GM18858 (cell line): ENCODE data around the gene TUBGCP2.

Experiments used
- ATAC-seq: cut with Tn5 transposase; IDR thresholded peaks from one replicate; pipeline ENCODE4 v1.9.1; 2021; ENCODE audit not compliant: unreplicated experiment

The TUBGCP2 gene

DNA sequence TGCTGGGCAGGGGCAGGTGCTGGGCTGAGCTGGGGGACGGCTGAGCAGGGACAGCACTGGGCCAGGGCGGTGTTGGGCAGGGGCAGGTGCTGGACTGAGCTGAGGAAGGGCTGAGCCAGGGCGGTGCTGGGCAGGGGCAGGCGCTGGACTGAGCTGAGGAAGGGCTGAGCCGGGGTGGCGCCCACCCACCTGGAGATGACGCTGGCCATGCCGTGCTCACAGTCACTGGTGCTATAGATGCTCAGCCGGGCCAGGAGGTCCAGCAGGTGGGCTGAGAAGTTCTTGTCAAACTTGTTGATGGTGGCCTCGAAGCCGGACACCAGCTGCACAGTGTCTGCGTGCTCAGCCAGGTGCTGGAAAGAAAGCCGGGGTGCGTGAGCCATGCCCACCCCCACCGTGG is 27.6 kb downstream of the TUBGCP2 start:
- ATAC-seq = no peak

- ATAC-seq = no peak
Measured at GRCh38 chr10:133280391-133281059, 28.1 kb downstream of the TUBGCP2 start.

- no peak for ATAC-seq
Measured at GRCh38 chr10:133279326-133280226, 29.1 kb downstream of the TUBGCP2 start.

DNA sequence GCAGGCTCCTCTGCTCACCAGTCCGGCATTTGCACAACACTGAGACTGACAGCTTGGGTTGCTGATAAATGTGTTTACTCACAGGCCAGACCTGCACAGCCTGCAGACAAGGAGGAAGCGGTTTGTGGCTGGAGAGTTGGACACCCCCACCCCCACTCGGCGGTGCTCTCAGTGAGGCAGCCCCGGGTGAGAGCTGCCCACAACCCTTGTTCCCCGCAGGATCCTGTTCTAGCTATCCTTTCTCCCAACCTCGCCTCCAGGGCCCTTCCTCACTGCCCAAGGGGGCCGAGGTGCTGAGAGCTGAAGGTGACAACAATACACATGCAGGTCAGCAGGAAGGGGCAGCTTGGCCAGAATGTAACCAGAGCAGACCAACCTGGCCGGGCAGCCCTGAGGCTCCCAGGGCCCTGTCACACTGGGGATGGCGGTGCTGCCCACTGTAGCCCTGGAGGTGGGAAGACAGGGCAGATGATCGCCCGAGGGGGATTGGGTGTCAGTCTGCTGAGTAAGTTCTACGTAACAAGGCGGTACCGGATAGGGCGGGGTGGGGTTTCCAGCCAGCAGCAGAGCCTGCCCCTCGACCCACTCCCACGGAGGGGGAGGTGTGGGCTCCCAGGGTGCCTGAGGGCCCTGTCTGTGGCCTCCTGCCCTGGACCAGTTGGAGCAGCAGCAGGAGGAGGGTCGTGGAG is 30.0 kb downstream of the TUBGCP2 start:
- ATAC-seq = peak; percentile 33

- no peak for ATAC-seq
Measured at GRCh38 chr10:133277993-133278576, 30.6 kb downstream of the TUBGCP2 start.

- ATAC-seq = no peak
Measured at GRCh38 chr10:133277277-133277992, 31.2 kb downstream of the TUBGCP2 start.

GRCh38 chr10:133276435-133277201 is 32.1 kb downstream of the TUBGCP2 start, which contains the start of gene ADAM8:
Gene ADAM8, minus strand, starts transcription at chr10:133276868. Its CDS starts 51 bp downstream, at chr10:133276817.
- ATAC-seq = peak; percentile 29

- ATAC-seq = no peak
Measured at GRCh38 chr10:133276100-133276434, 32.6 kb downstream of the TUBGCP2 start.

DNA sequence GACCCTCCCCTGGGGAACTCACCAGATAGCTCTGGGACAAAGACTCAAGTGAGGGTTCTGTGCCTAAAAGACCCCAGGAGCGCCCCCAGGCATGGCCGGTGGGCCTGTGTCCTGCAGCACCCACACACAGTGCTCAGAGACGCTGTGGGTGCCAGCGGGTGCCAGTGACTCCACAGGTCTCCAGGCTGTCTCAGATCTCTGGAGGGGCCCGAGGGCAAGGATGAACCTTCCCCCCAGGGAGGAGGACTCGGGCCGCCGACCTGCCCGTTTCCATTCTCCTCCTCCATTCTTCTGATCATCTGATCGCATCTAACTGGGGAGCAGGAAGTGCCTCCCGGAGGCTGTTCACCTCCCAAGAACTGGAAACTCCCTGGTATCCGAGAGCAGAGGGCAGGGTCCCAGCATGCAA is 33.0 kb downstream of the TUBGCP2 start:
- ATAC-seq = no peak

DNA sequence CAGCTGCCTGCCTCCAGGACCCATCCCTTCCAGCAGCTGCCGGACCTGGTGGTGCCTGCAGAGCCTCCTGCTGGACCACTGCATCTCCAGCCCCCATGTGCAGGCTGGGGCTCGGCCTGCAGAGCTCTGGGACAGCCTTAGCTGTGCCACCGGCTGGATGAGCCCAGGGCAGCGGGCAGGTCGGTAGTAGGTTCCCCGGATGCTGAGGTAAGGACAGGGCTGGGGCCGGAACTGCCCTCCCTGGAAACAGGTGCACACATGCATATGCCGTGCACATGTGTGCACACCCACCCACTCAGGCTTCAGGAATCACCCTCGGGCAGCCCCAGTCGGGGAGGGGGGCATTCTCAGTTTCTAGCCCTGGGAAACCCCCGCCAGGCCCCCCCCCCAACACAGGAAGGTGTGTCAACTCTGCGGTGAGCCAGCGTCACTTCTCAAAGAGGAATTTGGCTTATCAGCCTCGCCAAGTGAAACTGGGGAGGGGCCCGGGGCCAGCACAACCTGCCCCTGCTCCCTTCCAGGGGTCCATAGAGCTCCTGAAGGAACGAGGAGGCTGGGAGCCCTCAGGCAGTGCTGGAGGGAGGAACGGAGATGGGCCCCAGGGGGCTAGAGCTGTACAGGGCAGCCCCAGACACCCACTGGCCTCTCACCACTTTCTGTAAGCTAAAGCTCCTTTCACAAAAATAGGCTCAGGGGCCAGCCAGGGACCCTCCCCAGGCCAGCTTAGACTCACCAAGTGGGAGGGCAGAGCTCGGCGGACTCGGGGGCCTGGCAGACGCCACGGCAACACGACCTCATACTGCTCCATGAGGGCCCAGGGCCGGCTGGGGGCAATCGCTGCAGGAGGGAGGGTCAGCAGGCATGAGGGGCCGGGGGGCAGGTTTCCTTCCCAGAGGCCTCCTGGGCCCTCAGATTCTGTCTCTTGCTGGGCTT is 33.7 kb downstream of the TUBGCP2 start:
- ATAC-seq = peak; percentile 43

GRCh38 chr10:133273534-133274143 is 35.0 kb downstream of the TUBGCP2 start:
- ATAC-seq = no peak

DNA sequence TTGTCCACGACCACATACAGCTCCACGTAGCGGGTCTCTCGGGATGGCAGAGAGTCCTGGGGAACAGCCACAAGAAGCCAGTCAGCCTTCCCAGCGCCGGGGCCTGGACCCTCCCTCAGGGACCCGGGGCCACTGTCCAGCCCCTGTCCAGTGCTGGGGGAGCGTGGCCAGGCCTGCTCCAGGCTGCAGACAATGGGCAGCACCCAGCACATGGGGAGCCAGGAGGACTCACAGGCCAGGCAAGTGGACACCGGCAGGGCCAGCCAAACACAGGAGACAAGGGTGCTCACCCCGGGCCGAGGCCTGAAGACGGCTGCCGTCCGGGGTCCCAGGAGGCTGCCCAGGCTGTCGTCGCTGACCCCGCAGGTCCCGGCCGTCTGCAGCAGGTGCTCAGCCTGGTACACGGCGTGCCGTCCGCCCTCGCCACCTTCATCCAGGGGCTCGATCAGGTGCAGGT is 35.7 kb downstream of the TUBGCP2 start:
- ATAC-seq = no peak

DNA sequence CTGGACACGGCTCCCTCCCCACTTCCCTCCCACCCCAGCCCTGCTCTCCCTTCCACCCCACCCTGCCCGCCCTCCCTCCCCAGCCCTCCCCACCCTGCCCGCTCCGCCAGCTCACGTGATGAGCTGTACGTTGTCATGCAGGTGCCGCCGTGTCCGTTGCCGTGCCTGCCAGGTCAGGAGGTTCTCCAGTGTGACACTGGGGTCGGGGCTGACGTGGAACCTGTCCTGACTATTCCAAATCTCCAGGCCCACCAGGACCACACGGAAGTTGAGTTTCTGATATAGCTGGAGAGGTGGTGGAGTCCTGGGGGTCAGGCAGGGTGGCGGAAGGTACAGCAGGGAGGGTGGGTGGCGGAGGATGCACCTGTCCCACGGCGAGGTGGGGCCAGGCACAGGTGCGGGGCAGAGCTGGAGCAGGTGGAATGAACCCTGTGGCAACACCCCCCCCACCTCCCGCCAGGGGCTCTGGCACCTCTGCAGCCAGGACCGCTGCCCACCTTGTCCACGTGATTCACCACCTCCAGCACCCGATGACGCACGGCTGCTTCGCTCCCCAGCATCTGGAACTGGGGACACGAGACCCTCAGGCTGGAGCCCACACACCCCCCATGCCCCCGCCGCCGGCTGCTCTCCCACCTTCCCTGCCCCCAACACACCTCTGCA is 36.2 kb downstream of the TUBGCP2 start:
- ATAC-seq = no peak

DNA sequence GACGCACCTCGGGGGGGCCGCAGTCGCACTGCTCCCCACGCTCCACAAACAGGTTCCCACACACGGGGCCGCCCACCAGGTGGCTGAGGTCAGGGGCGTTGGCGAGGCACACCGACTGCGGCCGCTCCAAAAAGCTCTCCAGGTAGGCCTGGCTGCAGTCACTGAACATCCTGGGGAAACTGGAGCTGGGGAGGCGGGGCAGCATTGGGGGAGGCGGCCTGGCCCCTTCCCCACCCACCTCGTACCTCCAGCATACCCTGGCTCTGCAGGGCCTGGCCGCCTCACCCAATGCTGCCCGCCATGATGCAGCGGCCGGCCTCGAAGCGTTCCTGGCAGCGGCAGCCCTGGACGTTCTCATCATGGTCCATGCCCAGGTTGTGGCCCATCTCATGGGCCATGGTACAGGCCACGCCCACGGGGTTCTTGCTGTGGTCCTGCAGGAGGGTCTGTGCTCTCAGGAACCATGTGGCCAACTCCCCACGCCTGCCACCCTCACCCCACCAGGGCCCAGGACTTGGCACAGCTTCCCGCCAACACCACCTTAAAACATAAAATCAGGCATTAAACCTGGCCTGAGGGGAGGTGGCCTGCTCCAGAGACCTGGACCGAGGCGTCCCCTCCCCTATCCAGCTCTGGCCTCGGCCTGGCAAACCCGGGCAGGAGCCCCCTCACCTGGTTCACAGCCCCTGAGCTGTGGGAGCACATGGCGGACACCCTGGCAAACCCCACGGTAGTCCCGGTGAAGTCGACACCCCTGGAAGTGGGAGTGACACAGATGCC is 37.0 kb downstream of the TUBGCP2 start:
- ATAC-seq = no peak

- no peak for ATAC-seq
Measured at GRCh38 chr10:133270773-133271297, 37.8 kb downstream of the TUBGCP2 start.

DNA sequence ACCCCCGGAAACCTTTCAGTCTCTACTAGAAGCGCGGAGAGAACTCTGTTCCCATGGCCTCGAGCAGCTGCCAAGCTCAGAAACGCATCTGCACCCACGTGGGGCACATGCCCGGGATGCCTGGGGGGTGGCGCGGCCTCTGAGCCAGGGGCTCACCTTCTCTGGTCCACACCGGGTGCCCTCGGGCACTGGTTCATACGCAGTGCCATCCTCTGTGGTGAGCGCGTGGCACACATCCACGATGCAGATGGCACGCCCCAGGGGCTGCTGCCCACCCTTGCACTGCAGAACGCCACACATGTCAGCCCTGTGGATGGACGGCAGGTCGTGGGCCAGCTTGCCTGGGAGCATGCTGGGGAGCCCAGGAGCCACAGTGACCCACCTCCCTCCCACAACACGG is 38.5 kb downstream of the TUBGCP2 start:
- ATAC-seq = no peak

DNA sequence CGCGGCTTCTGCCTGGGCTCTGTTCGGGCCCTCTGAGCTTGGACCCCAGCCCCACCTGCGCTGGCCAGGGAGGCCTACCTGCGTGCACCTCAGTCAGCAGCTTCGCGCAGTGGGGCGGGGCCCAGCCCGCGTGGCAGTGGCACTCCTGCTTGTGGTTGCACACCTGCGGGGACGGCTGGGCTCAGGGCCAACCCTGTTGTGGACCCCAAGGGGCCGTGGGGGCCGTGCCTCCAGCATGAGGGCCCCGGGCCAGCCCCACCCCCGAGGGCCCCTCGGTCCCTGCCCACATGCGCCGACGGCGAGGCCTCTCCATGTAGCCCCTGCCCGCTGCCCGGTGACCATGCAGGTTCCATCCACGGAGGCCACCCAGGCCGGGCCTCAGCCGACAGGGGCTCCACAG is 39.3 kb downstream of the TUBGCP2 start:
- ATAC-seq = no peak
